NCI-H2196 (cell line): ENCODE data around the gene RBM39.

Experiments used
- DNase-seq: peaks from one replicate; lab custom pipeline; 2025; ENCODE audit not compliant: unreplicated experiment; lab: John Stamatoyannopoulos, UW

Gene RBM39

GRCh38 chr20:35680452-35681183 is 61.4 kb downstream of the RBM39 start:
- DNase-seq = no peak

DNA sequence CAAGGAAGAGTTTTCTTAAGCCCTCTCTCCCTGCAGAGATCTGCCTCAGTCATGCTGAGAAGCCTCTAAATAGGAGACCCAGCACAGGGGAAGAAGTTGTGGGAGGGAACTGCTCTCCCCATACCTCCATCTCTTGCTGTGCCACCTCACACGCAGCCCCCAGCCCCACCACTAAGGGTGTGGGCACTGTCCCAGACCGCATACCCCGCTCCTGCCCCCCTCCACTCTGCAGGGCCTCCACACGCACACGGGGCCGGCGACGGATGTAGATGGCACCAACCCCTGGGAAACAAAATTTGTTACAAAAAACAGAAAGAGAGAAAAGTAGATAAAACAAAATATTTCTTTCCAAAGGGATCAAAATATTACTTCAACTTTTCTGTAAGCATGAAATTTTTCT is 67.1 kb downstream of the RBM39 start:
- no peak for DNase-seq

GRCh38 chr20:35673884-35674283 is 68.2 kb downstream of the RBM39 start:
- no peak for DNase-seq

DNA sequence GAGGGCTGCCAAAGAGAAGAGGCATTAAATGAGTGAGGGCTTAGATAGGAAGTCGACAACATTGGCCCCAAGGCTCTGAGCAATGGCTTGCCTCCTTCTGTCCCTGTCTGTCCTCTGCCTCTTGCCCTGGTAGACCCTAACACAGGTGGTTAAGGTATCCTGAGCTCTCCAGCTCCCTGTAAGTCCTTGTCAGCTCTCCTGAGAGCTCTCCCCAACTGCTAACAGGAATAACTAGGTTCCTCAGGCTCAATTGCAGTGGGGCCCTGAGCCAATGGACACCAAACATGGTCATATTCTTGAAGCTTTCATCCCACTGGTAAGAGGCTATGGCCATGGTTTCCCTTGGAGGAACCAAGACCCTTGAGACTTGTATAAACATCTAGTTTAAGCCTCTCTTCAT is 72.4 kb downstream of the RBM39 start:
- DNase-seq = no peak

DNA sequence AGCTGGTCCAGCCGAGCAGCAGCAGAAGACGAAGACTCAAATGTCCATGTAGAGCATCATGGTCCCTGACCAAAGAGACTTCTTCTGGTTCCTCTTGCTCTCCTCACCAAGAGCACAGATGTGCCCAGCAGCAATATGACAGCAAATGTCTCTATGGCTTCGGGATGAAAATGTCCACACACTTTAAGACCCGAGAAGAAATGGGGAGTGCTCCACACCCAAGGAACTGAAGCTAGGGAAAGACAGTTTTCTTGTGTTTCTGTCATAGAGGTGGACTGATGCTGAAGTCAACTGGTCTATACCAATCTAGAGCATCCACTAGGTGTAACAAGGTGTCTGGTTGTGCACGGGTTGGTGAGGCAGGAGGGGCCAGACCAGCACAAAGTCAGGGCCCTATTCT is 72.8 kb downstream of the RBM39 start:
- DNase-seq = no peak

GRCh38 chr20:35665949-35666288 is 76.1 kb downstream of the RBM39 start:
- DNase-seq = no peak

DNA sequence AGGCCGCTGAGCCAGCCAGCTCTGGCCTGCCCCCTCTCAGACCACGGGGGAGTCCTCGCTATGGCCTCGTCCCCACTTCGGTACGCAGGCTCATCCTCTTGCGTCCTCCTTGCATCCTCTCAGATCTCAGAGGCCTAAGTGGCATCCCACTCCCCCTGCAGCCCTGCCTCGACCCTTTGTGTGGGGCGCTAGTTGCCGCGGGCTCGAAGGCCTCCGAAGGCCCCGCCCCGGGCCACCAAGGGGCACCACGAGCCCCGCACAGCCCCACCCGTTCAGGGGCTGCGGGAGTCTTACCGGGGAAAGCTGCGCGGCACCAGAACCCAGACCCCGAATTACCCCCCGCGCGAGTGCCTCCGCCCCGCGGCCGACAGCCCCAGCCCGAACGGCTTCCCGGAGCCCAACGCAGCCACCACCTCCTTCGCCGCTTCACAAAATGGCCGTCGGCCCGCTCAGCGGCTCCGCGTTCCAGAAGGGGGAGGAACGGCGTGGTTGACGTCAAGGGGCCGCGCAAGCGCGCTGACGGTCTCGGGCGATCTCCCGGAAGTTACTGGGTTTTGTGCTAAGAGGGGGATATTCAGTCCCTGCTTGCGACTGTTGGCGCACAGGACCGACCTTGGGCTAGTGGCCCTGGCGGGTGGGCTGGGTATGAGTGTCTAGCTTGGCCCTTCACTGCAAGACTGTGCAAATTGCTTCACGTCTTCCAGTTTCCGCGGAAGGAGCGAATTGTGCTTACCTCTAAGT is 77.4 kb downstream of the RBM39 start, which contains the start of the genes CPNE1 and RBM12:
Gene CPNE1 (minus strand): TSS at position 435 of the 741 bp plus-strand sequence. CDS start 31,977 bp downstream, outside the sequence.
Gene RBM12 (minus strand): TSS at position 435 of the 741 bp plus-strand sequence. CDS start 9,578 bp downstream, outside the sequence.
- peak; percentile 98 for DNase-seq

GRCh38 chr20:35663516-35664465 is 78.3 kb downstream of the RBM39 start:
- DNase-seq = peak; percentile 32

- DNase-seq = no peak
Observed at GRCh38 chr20:35662551-35662950, 79.5 kb downstream of the RBM39 start.

DNA sequence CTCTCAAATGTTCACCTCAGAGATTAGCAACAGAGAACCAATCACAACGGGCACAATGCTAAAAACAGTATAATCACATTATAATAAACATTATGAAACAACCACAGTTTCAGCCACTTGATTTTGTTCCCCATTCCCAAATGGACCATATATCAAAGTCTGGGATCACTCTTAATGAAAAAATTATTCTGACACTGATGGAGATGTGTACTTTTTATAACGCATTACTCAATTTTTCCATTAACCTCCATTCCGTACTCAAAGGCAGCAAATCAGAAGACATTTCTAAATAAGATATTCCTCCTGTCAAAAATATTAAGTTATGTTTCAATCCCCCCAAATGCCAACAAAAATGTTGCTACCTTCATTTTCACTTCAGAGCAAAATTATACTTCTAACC is 80.2 kb downstream of the RBM39 start:
- no peak for DNase-seq

DNA sequence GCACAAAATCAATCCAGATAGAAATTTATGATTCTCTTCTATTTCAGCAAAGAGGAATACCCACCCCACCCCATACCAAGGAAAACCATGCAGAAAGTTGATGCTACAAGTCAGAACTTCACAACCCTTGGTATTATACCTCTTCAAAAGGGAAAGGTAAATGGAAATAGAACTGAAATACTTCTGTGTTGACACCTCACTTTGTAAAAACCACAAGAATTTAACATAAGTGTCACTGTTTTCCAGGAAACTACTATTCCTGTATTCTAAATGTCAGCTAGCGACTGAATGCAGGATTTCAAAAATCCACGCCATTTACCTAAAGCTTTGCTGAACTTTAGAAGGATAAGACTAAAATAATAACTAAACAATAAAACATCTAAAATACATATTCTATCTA is 81.0 kb downstream of the RBM39 start:
- no peak for DNase-seq

DNA sequence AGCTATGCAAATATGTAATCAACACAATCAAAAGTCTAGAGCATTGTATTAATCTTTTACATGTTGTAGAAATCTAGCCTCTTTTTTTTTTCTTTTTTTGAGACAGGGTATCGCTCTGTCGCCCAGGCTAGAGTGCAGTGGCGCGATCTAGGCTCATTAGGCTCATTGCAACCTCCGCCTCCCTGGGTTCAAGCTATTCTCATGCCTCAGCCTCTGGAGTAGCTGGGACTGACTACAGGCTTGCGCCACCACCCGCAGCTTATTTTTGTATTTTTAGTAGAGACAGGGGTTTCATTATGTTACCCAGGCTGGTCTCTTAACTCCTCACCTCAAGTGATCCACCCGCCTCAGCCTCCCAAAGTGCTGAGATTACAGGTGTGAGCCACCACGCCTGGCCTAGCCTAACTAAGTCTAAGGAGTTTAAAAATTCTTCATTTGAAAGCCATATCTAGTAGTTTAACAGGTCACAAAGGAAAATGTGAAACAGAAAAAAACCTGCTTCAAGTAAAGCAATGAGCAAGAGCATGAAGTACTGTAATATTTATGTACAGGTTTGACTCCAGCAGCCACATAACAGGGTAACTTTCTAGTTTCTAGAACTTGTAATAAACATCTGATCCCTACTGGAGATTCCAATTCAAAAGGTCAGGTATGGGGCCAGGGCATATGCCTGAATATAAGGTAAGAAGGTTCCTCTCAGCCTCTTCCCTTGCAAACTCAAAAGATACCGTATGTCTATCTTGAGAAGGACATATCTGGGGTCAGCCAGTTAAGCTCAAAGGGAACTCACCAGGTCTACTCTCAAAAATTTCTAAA is 81.7 kb downstream of the RBM39 start:
- no peak for DNase-seq

DNA sequence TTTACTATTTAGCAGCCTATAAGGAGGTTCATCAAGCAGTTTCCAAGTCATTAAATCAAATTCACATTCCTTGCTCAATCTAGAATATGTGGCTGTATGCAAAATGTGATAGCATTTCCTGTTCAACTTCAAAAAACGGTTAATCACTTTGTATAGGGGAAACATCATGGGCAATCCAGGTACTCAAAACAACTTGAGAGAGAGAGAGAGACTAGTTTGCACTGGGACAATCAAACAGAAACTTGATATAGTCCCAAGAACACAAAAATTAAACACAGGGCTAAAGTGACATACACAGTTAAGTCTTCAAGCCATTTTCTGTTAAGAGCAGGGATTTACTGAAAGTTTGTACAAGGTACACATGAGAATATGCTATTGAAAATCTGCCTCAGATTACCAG is 84.8 kb downstream of the RBM39 start:
- DNase-seq = no peak

DNA sequence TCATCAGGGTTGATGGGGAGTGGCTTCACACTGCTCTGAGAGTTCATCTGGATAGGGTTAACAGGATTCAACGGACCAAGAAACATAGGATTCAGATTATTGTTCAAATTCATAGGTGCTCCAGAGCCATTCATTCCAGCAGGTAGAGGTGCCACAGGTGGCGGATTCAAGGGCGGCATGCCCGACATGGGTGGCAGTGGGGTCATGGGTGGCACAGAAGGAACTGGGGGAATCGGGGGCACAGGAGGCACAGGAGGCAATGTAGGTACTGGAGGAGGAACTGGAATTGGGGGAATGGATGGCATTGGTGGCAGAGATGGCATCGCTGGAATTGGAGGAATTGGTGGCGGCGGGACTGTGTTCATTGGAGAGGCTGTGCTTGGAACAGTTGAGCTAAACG is 87.6 kb downstream of the RBM39 start:
- no peak for DNase-seq

DNA sequence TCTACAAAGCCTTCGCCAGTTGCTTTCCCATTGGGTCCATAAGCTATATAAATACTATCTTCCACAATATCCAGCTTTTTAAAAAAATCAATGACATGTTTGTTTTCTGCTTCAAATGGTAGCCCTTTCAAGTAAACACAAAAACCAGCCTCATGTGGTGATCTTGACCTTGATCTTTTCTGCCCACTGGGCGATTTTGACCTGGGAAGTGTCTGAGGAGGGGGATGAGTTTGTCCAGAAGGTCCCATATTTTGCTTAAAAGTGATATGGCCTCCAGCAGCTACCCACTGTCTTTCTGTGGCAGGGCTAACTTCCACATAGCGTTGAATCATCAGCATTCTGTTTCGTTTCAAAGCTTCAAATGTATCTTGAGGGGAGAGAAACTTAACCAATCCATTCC is 88.2 kb downstream of the RBM39 start:
- DNase-seq = no peak
